Pancreas (tissue), 10 donors: ENCODE measurements around the gene SUCLG2. TPM values are rescaled to one million over a fixed set of nuclear protein-coding genes. Genes with fewer than 3 reads are reported as not detected.

Experiments
- ATAC-seq, 4 donors: fragments of 200-7000 bp; cut with Tn5 transposase; one replicate each; pipeline versions ENCODE4 v1.8.0 to v1.9.1; 2020; ENCODE audit warnings: mild to moderate bottlenecking in 4 of 4, moderate library complexity in 4 of 4
- DNase-seq, 6 donors: peaks; one replicate each; pipeline ENCODE4 v3.0.0-alpha.2; 2020
- FAIRE-seq: peaks from 2 replicates; lab custom pipeline; 2012; peaks lifted over from hg19 to GRCh38; lab: Jason Lieb, UNC
- H3K27ac ChIP-seq, 4 donors: fragments of 200-600 bp; sonication (generic); 1 replicate in 3 of 4; 2 replicates in 1 of 4; pipeline versions ENCODE4 v1.5.0 to v1.8.0; 2020
- H3K27me3 ChIP-seq, 4 donors: fragments of 200-600 bp; one replicate each; pipeline ENCODE4 v1.8.0; 2021
- H3K36me3 ChIP-seq, 3 donors: fragments of 200-600 bp; sonication (generic) in 1 of 3; one replicate each; pipeline versions ENCODE4 v1.5.0 to v1.8.0; 2020 to 2021
- H3K4me1 ChIP-seq, 3 donors: fragments of 200-600 bp; one replicate each; pipeline ENCODE4 v1.8.0; 2021
- H3K4me3 ChIP-seq, 4 donors: fragments of 200-600 bp; sonication (generic) in 2 of 4; one replicate each; pipeline versions ENCODE4 v1.5.0 to v1.8.0; 2020 to 2021
- H3K9me3 ChIP-seq, 4 donors: fragments of 200-600 bp; one replicate each; pipeline ENCODE4 v1.8.0; 2021
- CTCF ChIP-seq, 4 donors: fragments of 200-600 bp; sonication (generic) in 3 of 4; IDR thresholded peaks; one replicate each; pipeline versions ENCODE4 v1.5.0 to v1.8.0; 2021; ENCODE audit warnings: antibody characterized with exemption in 4 of 4
- WGBS, 2 donors: extraction: QIAGEN DNeasy Blood & Tissue Kit; methylation state at CpG; one replicate each; pipeline ENCODE4 v1.1.7; 2013; 5-methylcytosine and 5-hydroxymethylcytosine counted together
- intact Hi-C, 3 donors: fragments of 100-400 bp; cut with DNase I; formaldehyde crosslinking; loops; one replicate each; pipeline versions ENCODE4 v1.11.1 to v1.14.2; 2022
- polyA plus RNA-seq, 2 donors: library from polyadenylated mRNA; stranded (reverse); fragments of 200-250 nt; gene quantifications; one replicate each; pipeline ENCODE4 v1.2.3, GENCODE V29; 2013
- total RNA-seq, 6 donors: library from RNA; stranded (reverse); fragmentation: NEBNext Ultra II Directional in 4 of 6; extraction: Animal tissue kit (Norgen Biotek cat#: 25700) in 4 of 6; gene quantifications; one replicate each; pipeline versions ENCODE4 v1.2.1 to v1.2.4, GENCODE V29; 2021 to 2023
- donor health status: healthy with polysubstance abuse.
- donor health status: DM: no; HTN: no; CAD: no; lungs with moderate emphysema.
- donor health status: DM: no; HTN: no; CAD: no.
- donor health status: control.
- donor health status: control.
- donor health status: Bipolar disorder and iron deficiency.
- donor health status: DM: yes; HTN: yes; CAD: no.
- donor health status: DM: no; HTN: no; CAD: no.
- donor health status: DM: no; HTN: no; CAD: no.
- donor health status: DM: yes; HTN: yes; CAD: no.

SUCLG2 gene
- total and polyA plus RNA-seq, 8 donors = 16.4 to 34.4 (median 28.9) TPM

- intact Hi-C loops = no loop called here
- DNase-seq (no peak), FAIRE-seq (no peak), ATAC-seq (no peak)
- Histone ChIP-seq H3K4me3 (no peak overlapping the region), H3K4me1 (no peaks in the 10 kb centered on the region), H3K27me3 (no peaks in the 10 kb centered on the region), H3K36me3 (no peaks in the 10 kb centered on the region), H3K27ac (no peak overlapping the region), H3K9me3 (no peaks in the 10 kb centered on the region)
- no peak for TF ChIP-seq CTCF (IDR thresholded peaks at IDR 0.05)
- 94 to 96% methylated on average over 4 of the region's 4 CpGs for WGBS, 2 donors
These were observed 221.3 kb downstream of the SUCLG2 start for GRCh38 chr3:67433109-67433508.

GRCh38 chr3:67431887-67432286, 222.5 kb downstream of the SUCLG2 start:
- intact Hi-C loops = no loop called here
- no peak overlapping the region for H3K4me3 ChIP-seq
- 92 to 98% methylated on average over 1 of the region's 1 CpG for WGBS, 2 donors
- no peak overlapping the region for H3K27ac ChIP-seq
- DNase-seq (no peak), ATAC-seq (no peak), FAIRE-seq (no peak)
- H3K4me1 ChIP-seq = no peaks in the 10 kb centered on the region
- no peaks in the 10 kb centered on the region for H3K36me3 ChIP-seq
- H3K27me3 ChIP-seq = no peaks in the 10 kb centered on the region
- TF ChIP-seq CTCF (IDR thresholded peaks at IDR 0.05) = no peak
- no peaks in the 10 kb centered on the region for H3K9me3 ChIP-seq

GRCh38 chr3:67423722-67424121, 230.7 kb downstream of the SUCLG2 start:
- no peaks in the 10 kb centered on the region for H3K27me3 ChIP-seq
- DNase-seq = no peak
- no peak for ATAC-seq
- no peak overlapping the region for H3K27ac ChIP-seq
- H3K4me1 ChIP-seq = no peaks in the 10 kb centered on the region
- H3K9me3 ChIP-seq = no peaks in the 10 kb centered on the region
- no peaks in the 10 kb centered on the region for H3K36me3 ChIP-seq
- intact Hi-C loops = no loop called here
- no peak for TF ChIP-seq CTCF (IDR thresholded peaks at IDR 0.05)
- no peak overlapping the region for H3K4me3 ChIP-seq
- FAIRE-seq = no peak

DNA sequence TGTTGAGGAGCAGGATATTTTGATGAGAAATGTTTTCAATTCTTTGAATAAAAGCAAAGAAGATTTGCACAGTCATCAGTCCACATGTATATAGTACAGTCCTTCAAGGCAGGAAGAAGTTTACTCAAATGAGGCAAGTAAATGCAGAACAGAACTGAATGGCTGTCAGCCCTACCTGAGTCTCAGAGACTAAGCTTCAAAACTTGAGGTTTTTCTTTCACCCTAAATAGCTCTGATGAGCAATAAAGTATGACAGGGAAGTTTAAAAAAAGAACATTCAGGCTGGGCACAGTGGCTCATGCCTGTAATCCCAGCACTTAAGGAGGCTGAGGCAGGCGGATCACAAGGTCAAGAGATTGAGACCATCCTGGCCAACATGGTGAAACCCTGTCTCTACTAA, 232.5 kb downstream of the SUCLG2 start:
- intact Hi-C loops = no loop called here
- FAIRE-seq = no peak
- no peak for TF ChIP-seq CTCF (IDR thresholded peaks at IDR 0.05)
- no peak for DNase-seq
- Histone ChIP-seq H3K36me3 (no peaks in the 10 kb centered on the region), H3K27me3 (no peaks in the 10 kb centered on the region), H3K27ac (no peak overlapping the region), H3K9me3 (no peaks in the 10 kb centered on the region), H3K4me1 (no peaks in the 10 kb centered on the region), H3K4me3 (no peak overlapping the region)
- WGBS, 2 donors = 90 to 100% methylated on average over 1 of the region's 1 CpG
- ATAC-seq = no peak

GRCh38 chr3:67419779-67420178, 234.6 kb downstream of the SUCLG2 start:
- Histone ChIP-seq H3K9me3 (no peaks in the 10 kb centered on the region), H3K36me3 (no peaks in the 10 kb centered on the region), H3K4me1 (no peaks in the 10 kb centered on the region), H3K27me3 (no peaks in the 10 kb centered on the region), H3K27ac (no peak overlapping the region), H3K4me3 (no peak overlapping the region)
- intact Hi-C loops = no loop called here
- no peak for DNase-seq
- no peak for TF ChIP-seq CTCF (IDR thresholded peaks at IDR 0.05)
- no peak for FAIRE-seq
- ATAC-seq = no peak
